Omental fat pad (tissue), 4 donors: ENCODE results near the gene APLF. TPM values are rescaled to one million over a fixed set of nuclear protein-coding genes. Genes with fewer than 3 reads are reported as not detected.

Source experiments
- ATAC-seq: fragments of 150-250 bp; one replicate; pipeline ENCODE4 v1.9.1; 2016; ENCODE audit warnings: mild to moderate bottlenecking, moderate library complexity; ENCODE audit not compliant: low FRiP score
- DNase-seq: peaks from one replicate; pipeline ENCODE4 v3.0.0-alpha.2; 2019; ENCODE audit warnings: low spot score
- CTCF ChIP-seq, 3 donors: fragments of 450-650 bp; IDR thresholded peaks; one replicate each; pipeline ENCODE4 v1.5.1; 2016 to 2017; ENCODE audit warnings: antibody characterized with exemption in 3 of 3, mild to moderate bottlenecking in 3 of 3, moderate library complexity in 2 of 3
- total RNA-seq, 4 donors: library from RNA; depleted of rRNA; stranded (reverse); fragments of >200 nt; gene quantifications; one replicate each; pipeline ENCODE4 v1.1.0, GENCODE V29; 2016

APLF gene
- total RNA-seq, 4 donors from 2014 or later, result 6.0 to 12.3 (median 9.4) TPM

GRCh38 chr2:68623820-68624219 is 156.4 kb downstream of the APLF start:
- no peak for TF ChIP-seq CTCF (IDR thresholded peaks at IDR 0.05)
- ATAC-seq, result no peak

GRCh38 chr2:68627615-68628014 is 160.2 kb downstream of the APLF start:
- no peak for TF ChIP-seq CTCF (IDR thresholded peaks at IDR 0.05)
- ATAC-seq, result no peak
- DNase-seq, result no peak

More at GRCh38 chr2:68623820-68624219, 156.4 kb downstream of the APLF start:
- DNase-seq, result no peak

Other genes starting within 250 kb of the APLF start
- 10 to 100 TPM; 34.0 to 44.9 (median 39.9) TPM for gene PPP3R1, start 215.1 kb upstream of the APLF start, total RNA-seq
- 10 to 100 TPM; 40.8 to 67.9 (median 49.4) TPM for gene CNRIP1, start 147.6 kb upstream of the APLF start, total RNA-seq
- gene PLEK, start 102.3 kb upstream of the APLF start, total RNA-seq, result 10 to 100 TPM; 16.9 to 55.1 (median 31.9) TPM
- 1 to 10 TPM in 1 of 4 donors, under 1 TPM in 3; 0.24 to 1.3 (median 0.80) TPM for gene FBXO48, start 291 bp upstream of the APLF start, total RNA-seq
- gene PROKR1, start 176.0 kb downstream of the APLF start, total RNA-seq, result 1 to 10 TPM in 2 of 4 donors, under 1 TPM in 2; 0.46 to 3.6 (median 1.3) TPM